Measurements from ENCODE around the gene RAB3D.

RAB3D gene

GRCh38 chr19:11295180-11295579 is 44.3 kb downstream of the RAB3D start:
- no peak for DNase-seq

GRCh38 chr19:11293433-11294389 is 45.7 kb downstream of the RAB3D start:
- peak; percentile 63 for DNase-seq

GRCh38 chr19:11291991-11292390 is 47.5 kb downstream of the RAB3D start:
- DNase-seq, result no peak

GRCh38 chr19:11291415-11291814 is 48.0 kb downstream of the RAB3D start:
- no peak for DNase-seq

- DNase-seq, result no peak
Observed at GRCh38 chr19:11290256-11290655, 49.2 kb downstream of the RAB3D start.

GRCh38 chr19:11288349-11288748 is 51.1 kb downstream of the RAB3D start:
- no peak for DNase-seq

GRCh38 chr19:11286312-11286974 is 53.0 kb downstream of the RAB3D start:
- DNase-seq, result no peak

- no peak for DNase-seq
Observed at GRCh38 chr19:11284515-11284914, 54.9 kb downstream of the RAB3D start.

- no peak for DNase-seq
Observed at GRCh38 chr19:11281356-11282049, 58.0 kb downstream of the RAB3D start.

GRCh38 chr19:11279505-11280236 is 59.8 kb downstream of the RAB3D start:
- DNase-seq, result no peak

GRCh38 chr19:11278670-11279069 is 60.8 kb downstream of the RAB3D start:
- no peak for DNase-seq

GRCh38 chr19:11274533-11275086 is 64.8 kb downstream of the RAB3D start:
- no peak for DNase-seq

GRCh38 chr19:11273989-11274388 is 65.5 kb downstream of the RAB3D start:
- DNase-seq, result no peak

- DNase-seq, result no peak
Observed at GRCh38 chr19:11273296-11273695, 66.2 kb downstream of the RAB3D start.

Data from effector CD4-positive, alpha-beta T cell (primary cell).